GM10266 (cell line): ENCODE results near the gene BCL2.

Source experiments
- DNase-seq: peaks from one replicate; pipeline ENCODE4 v3.0.0; 2012; ENCODE audit errors: extremely low spot score
- TF ChIP-seq, protein P1 (sequence below): IDR thresholded peaks from 2 replicates; pipeline ENCODE4 v1.5.1; 2012; ENCODE audit warnings: mild to moderate bottlenecking, low read depth; ENCODE audit not compliant: control insufficient read depth, insufficient read depth; ENCODE audit errors: missing control alignments

BCL2 gene

DNA sequence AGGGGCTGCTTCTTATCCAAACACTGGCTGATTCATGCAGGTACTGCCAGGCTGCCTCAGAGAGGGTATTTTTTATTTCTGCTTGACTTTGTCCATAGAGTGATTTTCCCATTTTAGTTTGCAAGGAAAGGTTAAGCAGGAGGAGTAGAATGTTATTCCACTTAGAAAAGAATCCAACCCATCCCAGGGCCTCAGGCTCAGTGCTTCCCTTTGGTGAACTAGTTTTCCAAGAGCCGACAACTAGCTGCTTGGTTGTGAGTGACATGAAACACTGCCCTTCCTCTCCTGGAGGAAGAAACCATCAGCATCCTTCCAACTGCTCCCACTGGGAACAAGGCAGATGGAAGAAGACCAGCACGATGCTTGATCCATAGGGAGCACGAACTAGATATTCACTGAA, 58.5 kb downstream of the BCL2 start:
- TF ChIP-seq, protein P1, sequence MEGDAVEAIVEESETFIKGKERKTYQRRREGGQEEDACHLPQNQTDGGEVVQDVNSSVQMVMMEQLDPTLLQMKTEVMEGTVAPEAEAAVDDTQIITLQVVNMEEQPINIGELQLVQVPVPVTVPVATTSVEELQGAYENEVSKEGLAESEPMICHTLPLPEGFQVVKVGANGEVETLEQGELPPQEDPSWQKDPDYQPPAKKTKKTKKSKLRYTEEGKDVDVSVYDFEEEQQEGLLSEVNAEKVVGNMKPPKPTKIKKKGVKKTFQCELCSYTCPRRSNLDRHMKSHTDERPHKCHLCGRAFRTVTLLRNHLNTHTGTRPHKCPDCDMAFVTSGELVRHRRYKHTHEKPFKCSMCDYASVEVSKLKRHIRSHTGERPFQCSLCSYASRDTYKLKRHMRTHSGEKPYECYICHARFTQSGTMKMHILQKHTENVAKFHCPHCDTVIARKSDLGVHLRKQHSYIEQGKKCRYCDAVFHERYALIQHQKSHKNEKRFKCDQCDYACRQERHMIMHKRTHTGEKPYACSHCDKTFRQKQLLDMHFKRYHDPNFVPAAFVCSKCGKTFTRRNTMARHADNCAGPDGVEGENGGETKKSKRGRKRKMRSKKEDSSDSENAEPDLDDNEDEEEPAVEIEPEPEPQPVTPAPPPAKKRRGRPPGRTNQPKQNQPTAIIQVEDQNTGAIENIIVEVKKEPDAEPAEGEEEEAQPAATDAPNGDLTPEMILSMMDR, result no peak
- no peak for DNase-seq

DNA sequence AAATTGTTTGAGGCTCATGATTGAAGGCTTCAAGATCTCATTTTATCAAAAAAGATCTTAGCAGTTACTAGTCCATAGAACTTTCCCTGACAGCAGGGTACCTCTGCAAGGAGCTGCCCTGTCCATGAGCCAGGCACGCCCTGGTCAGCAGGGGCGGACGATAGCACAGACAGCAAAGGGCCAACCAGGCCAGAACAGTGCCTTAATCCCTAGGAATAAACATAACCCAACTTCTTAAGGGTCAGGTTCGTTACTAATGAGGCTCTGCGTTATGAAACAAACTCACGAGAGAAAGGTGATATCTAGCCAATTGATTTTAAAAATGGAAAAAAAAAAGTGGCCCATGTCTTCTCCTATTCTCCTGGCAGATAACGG, 59.2 kb downstream of the BCL2 start:
- DNase-seq, result no peak
- TF ChIP-seq, protein P1, result no peak

DNA sequence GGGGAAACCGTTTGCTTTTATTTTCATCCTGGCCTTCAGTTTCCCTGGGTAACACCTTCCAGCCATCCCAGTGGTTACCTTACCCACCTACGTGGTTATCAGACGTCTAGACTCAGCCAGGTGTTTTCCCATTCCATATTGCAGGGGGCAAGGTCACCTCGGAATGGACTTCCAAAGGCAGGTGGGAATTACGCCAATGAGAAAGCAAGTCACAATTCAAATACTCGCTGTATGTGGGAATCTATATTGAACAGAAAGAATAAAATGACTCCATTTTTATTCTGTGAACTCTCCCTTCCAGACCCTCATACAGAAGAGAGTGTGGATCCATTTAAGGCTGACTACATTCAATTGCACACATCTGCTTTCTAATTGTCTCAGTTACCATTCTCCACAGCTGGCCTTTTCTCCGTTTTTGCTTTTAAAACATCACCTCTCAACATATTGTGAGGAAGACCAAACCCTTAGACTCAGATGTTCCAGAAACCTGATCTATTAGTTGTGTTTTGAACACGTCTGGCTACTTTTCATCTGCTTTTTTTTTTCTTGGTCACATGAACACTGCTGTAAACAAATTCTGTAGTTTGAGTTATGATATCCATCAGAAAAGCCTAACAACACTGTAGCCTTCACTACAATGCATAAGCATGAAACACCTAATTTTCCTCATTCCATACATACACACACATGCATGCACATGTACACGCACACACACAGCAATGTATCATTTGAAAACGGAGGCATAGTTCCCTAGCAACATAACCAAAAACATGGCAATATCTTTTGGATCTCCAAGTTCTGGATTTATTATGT, 59.8 kb downstream of the BCL2 start:
- no peak for DNase-seq
- TF ChIP-seq, protein P1, result no peak

DNA sequence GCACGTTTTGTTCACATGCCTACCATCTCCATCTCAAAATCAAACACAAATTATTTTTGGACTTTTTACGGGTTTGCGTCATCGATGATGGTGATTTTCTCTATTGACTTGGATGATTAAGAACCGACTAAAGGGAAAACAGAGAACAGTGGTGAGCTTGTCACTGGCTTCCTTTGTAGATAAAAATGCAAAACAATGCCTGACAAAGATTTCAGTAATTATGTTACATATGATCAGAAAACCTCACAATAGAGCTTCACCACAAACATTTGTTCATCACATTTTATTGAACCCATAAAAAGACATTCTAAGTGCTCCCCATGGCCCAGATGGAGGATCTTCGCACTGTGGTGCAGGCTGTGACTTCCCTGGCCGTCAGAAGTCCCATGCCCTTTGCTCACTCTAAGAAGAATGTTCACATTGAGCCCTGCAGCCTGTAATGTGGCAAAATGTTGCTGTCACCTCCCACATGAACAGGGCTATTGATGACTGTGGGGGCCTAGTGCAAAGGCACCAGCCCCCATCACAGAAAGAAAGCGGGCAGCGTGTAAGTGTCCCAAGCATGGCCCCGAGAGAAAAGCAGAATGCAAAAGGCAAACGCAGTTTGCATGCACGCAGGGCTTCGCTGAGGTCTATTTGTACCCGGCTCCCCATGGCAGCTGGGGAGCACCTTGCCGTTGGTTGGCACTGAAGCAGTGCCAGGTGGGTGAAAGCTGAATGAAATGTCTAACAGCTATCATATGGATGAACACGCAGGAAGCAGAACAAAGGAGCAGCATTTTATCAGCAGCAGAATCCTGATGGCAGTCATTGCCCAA, 60.6 kb downstream of the BCL2 start:
- no peak for DNase-seq
- TF ChIP-seq, protein P1, result no peak

GRCh38 chr18:63257453-63257852, 62.1 kb downstream of the BCL2 start:
- TF ChIP-seq, protein P1, result no peak
- no peak for DNase-seq

DNA sequence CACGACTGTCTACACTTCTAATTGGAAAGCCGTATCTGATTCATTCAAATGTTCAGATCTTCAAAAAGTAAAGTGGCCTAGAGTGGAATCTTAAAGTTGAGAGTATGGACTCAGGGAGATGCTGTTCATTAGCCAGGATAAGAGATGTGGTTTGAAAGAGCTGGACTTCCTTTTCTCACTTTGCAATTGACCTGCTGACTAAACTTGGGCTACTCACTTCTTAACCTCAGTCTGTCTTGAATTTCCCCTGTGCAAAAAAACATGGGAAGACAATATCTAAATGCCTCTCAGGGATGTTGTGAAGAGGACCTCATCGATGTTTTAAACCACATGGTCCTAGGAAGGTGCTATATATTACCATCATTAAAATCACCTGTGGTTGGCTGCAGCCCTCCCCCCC, 64.1 kb downstream of the BCL2 start:
- no peak for DNase-seq

More for the DNA sequence above, 64.1 kb downstream of the BCL2 start:
- TF ChIP-seq, protein P1, result no peak
